K562 (cell line): ENCODE data around the gene DGKB. TPM values are rescaled to one million over a fixed set of nuclear protein-coding genes. Genes with fewer than 3 reads are reported as not detected.

Experiments used
- ATAC-seq: fragments of 200-7000 bp; cut with Tn5 transposase; 3 replicates; pipeline ENCODE4 v1.9.1; 2020; ENCODE audit warnings: moderate library complexity
- BruUV-seq: library from RNA; stranded (reverse); fragments of 400-500 nt; replicated peaks from 2 replicates; lab custom pipeline; 2021; lab: Mats Ljungman, UMichigan
- CTCF ChIA-PET: fragments of 300-600 bp; formaldehyde crosslinking; extraction: SDS; loops from one replicate; lab custom pipeline; 2021; ENCODE audit warnings: low intra/inter-chr PET ratio; lab: Yijun Ruan, JAX
- POLR2A ChIA-PET: fragments of 300-600, 350-650 bp; sonication (Branson Sonifier 250); formaldehyde crosslinking; extraction: SDS; loops from one replicate; lab custom pipeline; 2021; ENCODE audit warnings: antibody characterized with exemption, inconsistent platforms; lab: Yijun Ruan, JAX
- DNase-seq, 4 experiments: peaks; one replicate each; pipeline versions ENCODE4 v3.0.0 to v3.0.0-alpha.2; 2011 to 2018; ENCODE audit warnings: low spot score in 3 of 4, mixed read lengths in 3 of 4; ENCODE audit errors: extremely low read depth in 1 of 4
- FAIRE-seq: peaks from 2 replicates; lab custom pipeline; 2011; peaks lifted over from hg19 to GRCh38; lab: Jason Lieb, UNC
- H2AFZ ChIP-seq: 2 replicates; pipeline ENCODE4 v1.6.0; 2011; ENCODE audit warnings: low read depth, low read length, control low read depth, inconsistent platforms
- H3K27ac ChIP-seq: fragments of 200-600 bp; 3 replicates; pipeline ENCODE4 v1.8.0; 2011; ENCODE audit warnings: low read depth, mild to moderate bottlenecking, control low read depth, inconsistent platforms, low read length, moderate library complexity, mixed read lengths; ENCODE audit errors: extremely low read depth
- H3K27me3 ChIP-seq, 2 experiments: fragments of 300-600 bp in 1 of 2; 2 replicates in 1 of 2; 3 replicates in 1 of 2; pipeline versions ENCODE4 v1.6.0 to v1.8.0; 2011; ENCODE audit warnings: inconsistent platforms in 2 of 2, low read length in 2 of 2, mild to moderate bottlenecking in 1 of 2, mixed read lengths in 1 of 2, moderate library complexity in 1 of 2; ENCODE audit not compliant: control insufficient read depth in 2 of 2, insufficient read depth in 2 of 2
- H3K36me3 ChIP-seq: fragments of 300-600 bp; 3 replicates; pipeline ENCODE4 v1.8.0; 2011; ENCODE audit warnings: mild to moderate bottlenecking, low read length, inconsistent platforms; ENCODE audit not compliant: control insufficient read depth, insufficient read depth
- H3K4me1 ChIP-seq, 2 experiments: fragments of 200-600 bp in 1 of 2; replicated peaks in 1 of 2; 2 replicates in 1 of 2; 3 replicates in 1 of 2; pipeline versions ENCODE4 v1.5.1 to v1.8.0; 2011; ENCODE audit warnings: inconsistent platforms in 2 of 2, low read length in 2 of 2, mild to moderate bottlenecking in 1 of 2, mixed read lengths in 1 of 2, moderate library complexity in 1 of 2; ENCODE audit not compliant: control insufficient read depth in 2 of 2, insufficient read depth in 2 of 2
- H3K4me2 ChIP-seq: 2 replicates; pipeline ENCODE4 v1.6.1; 2011; ENCODE audit warnings: low read length, control low read depth, inconsistent platforms, mixed read lengths; ENCODE audit not compliant: insufficient read depth
- H3K4me3 ChIP-seq: fragments of 200-600 bp; sonication (generic), shearing (Covaris generic); 2 replicates; pipeline ENCODE4 v1.5.1; 2016; ENCODE audit warnings: control low read depth, inconsistent platforms
- H3K79me2 ChIP-seq: fragments of 200-600 bp; 3 replicates; pipeline ENCODE4 v1.8.0; 2011; ENCODE audit warnings: low read length, inconsistent platforms; ENCODE audit not compliant: control insufficient read depth, insufficient read depth
- H3K9ac ChIP-seq, 2 experiments: 2 replicates each; pipeline versions ENCODE4 v1.6.0 to v1.6.1; 2011; ENCODE audit warnings: low read depth in 2 of 2, low read length in 2 of 2, control low read depth in 1 of 2, inconsistent platforms in 1 of 2, mild to moderate bottlenecking in 1 of 2, mixed read lengths in 1 of 2; ENCODE audit not compliant: insufficient read depth in 1 of 2
- H3K9me1 ChIP-seq: one replicate; pipeline ENCODE4 v1.6.0; 2011; ENCODE audit warnings: inconsistent platforms, mild to moderate bottlenecking, low read length, moderate library complexity; ENCODE audit not compliant: control insufficient read depth, insufficient read depth
- H3K9me3 ChIP-seq: replicated peaks from 2 replicates; pipeline ENCODE4 v1.5.1; 2011; ENCODE audit warnings: low read depth, low read length, inconsistent platforms; ENCODE audit not compliant: control insufficient read depth, insufficient read depth
- H4K20me1 ChIP-seq: replicated peaks from 2 replicates; pipeline ENCODE4 v1.6.1; 2011; ENCODE audit warnings: low read length, inconsistent platforms, mixed read lengths; ENCODE audit not compliant: control insufficient read depth, insufficient read depth
- CEBPG ChIP-seq, 3 experiments: fragments of 200-800 bp in 1 of 3; sonication (Bioruptor generic) in 1 of 3; sonication (generic) in 1 of 3; formaldehyde crosslinking in 1 of 3; IDR thresholded peaks in 2 of 3; conservative IDR thresholded peaks in 1 of 3; 2 replicates each; pipeline versions ENCODE4 v1.6.1 to v1.8.0; 2016 to 2022; ENCODE audit warnings: missing compliant biosample characterization in 2 of 3, missing genetic modification characterization in 2 of 3, mild to moderate bottlenecking in 1 of 3, missing genetic modification reagents in 1 of 3
- CSDE1 ChIP-seq, 2 experiments: fragments of 450-650 bp; IDR thresholded peaks; 2 replicates each; pipeline ENCODE4 v1.6.1; 2016; ENCODE audit warnings: mild to moderate bottlenecking in 1 of 2
- HDAC1 ChIP-seq, 2 experiments: fragments of 450-650 bp; IDR thresholded peaks; 2 replicates each; pipeline ENCODE4 v1.6.1; 2016 to 2017; ENCODE audit warnings: inconsistent platforms in 1 of 2, mild to moderate bottlenecking in 1 of 2, moderate library complexity in 1 of 2
- KDM1A ChIP-seq, 2 experiments: fragments of 450-650 bp; IDR thresholded peaks; 2 replicates each; pipeline ENCODE4 v1.6.1; 2016; ENCODE audit warnings: mild to moderate bottlenecking in 2 of 2
- MEIS2 ChIP-seq: fragments of 450-650 bp; IDR thresholded peaks from 2 replicates; pipeline ENCODE4 v1.6.1; 2014; ENCODE audit warnings: mild to moderate bottlenecking; ENCODE audit not compliant: partially characterized antibody
- RB1 ChIP-seq: fragments of 450-650 bp; IDR thresholded peaks from 2 replicates; pipeline ENCODE4 v1.6.1; 2017; ENCODE audit warnings: low read depth, mild to moderate bottlenecking
- RBM34 ChIP-seq: fragments of 200-400 bp; formaldehyde crosslinking; IDR thresholded peaks from 2 replicates; pipeline ENCODE4 v1.6.1; 2018; ENCODE audit warnings: low read length, borderline replicate concordance; ENCODE audit not compliant: insufficient read depth
- ZNF436 ChIP-seq: fragments of 250-450, 450-650 bp; sonication (Bioruptor Pico); formaldehyde crosslinking; IDR thresholded peaks from 2 replicates; pipeline ENCODE4 v1.7.0; 2020; ENCODE audit warnings: mild to moderate bottlenecking
- ZNF589 ChIP-seq: fragments of 200-800 bp; sonication (Bioruptor generic); IDR thresholded peaks from 2 replicates; pipeline ENCODE4 v1.6.1; 2016; ENCODE audit warnings: low read depth, missing genetic modification characterization, missing compliant biosample characterization
- WGBS: fragments of 100-300 bp; shearing (Covaris generic); methylation state at CpG from one replicate; pipeline ENCODE4 v1.1.6; 2016; ENCODE audit warnings: low coverage, mixed read lengths; ENCODE audit not compliant: insufficient coverage; ENCODE audit errors: missing lambda C conversion rate; 5-methylcytosine and 5-hydroxymethylcytosine counted together
- in situ Hi-C: fragments of 300-500 bp; cut with MboI; formaldehyde crosslinking; loops from 4 replicates; pipeline ENCODE4 v1.15.0; 2018; ENCODE audit warnings: inconsistent platforms, mixed read lengths
- intact Hi-C: fragments of 100-400 bp; cut with micrococcal nuclease; formaldehyde crosslinking; loops from 2 replicates; pipeline ENCODE4 v1.14.2; 2022
- polyA plus RNA-seq, 8 experiments: library from polyadenylated mRNA; depleted of rRNA in 4 of 8; stranded (reverse) in 5 of 8; unstranded in 3 of 8; fragments of >200 nt; fragmentation: Nextera tagmentation in 2 of 8; fragmentation: Illumina TruSeq in 1 of 8; extraction: Ambion mirVana in 2 of 8; extraction: Trizol in 1 of 8; gene quantifications; 2 replicates each; pipeline versions ENCODE4 v1.2.1 to v1.2.3, GENCODE V29; 2011 to 2014; ENCODE audit warnings: inconsistent platforms in 1 of 8, missing spikeins in 1 of 8
- total RNA-seq, 7 experiments: library from RNA; depleted of rRNA in 6 of 7; stranded (reverse); fragments of >200 nt in 6 of 7; fragmentation: Illumina TruSeq in 2 of 7; extraction: Trizol in 2 of 7; gene quantifications; 2 replicates each; pipeline versions ENCODE4 v1.2.1 to v1.2.3, GENCODE V29; 2011 to 2021; ENCODE audit warnings: low replicate concordance in 1 of 7
- TF ChIP-seq, protein P1 (sequence below): fragments of 450-650 bp; IDR thresholded peaks from 2 replicates; pipeline ENCODE4 v1.6.1; 2014; ENCODE audit warnings: low read depth, mild to moderate bottlenecking, moderate library complexity, borderline replicate concordance
- TF ChIP-seq, protein P2 (sequence below): fragments of 250-450 bp; sonication (Bioruptor Pico); IDR thresholded peaks from 2 replicates; pipeline ENCODE4 v1.4.0; 2020; ENCODE audit warnings: mild to moderate bottlenecking, moderate library complexity, borderline replicate concordance
- TF ChIP-seq, protein P3 (sequence below): fragments of 450-650 bp; formaldehyde crosslinking; IDR thresholded peaks from 2 replicates; pipeline ENCODE4 v1.4.0; 2020; ENCODE audit warnings: mild to moderate bottlenecking, mixed read lengths

Gene DGKB
- total and polyA plus RNA-seq, 9 of the 15 experiments (the other 6 are each of a cell fraction or from before 2014, with no cell fraction given) = 0.01 TPM; not detected in 8

DNA sequence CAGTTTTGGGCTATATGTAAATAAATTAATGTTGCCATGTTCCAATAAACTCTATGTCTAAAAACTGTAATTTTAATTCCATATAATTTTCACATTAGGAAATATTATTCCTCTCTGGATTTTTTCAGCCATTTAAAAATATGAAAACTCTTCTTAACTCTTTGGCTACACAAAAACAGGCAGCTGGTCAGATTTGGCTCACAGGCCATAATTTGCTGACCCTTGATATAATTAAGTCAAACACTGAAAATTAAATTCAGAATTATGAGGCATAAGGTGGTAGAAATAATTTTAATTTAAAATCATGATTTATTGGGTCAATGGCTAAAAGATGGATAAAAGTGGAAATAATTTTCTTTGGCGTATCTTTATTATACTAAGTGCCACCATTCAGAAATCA lies 746.1 kb downstream of the DGKB start:
- in situ Hi-C loops = no loop called here
- ChIA-PET POLR2A (no interaction called here), CTCF (no interaction called here)
- H3K9ac ChIP-seq = no peak overlapping the region
- no peaks in the 10 kb centered on the region for H3K4me1 ChIP-seq
- TF ChIP-seq RB1 (no peak), HDAC1 (IDR thresholded peaks at IDR 0.05) (no peak), RBM34 (no peak), MEIS2 (no peak), ZNF436 (CRISPR knock-in tag) (no peak), ZNF589 (CRISPR knock-in tag) (no peak), KDM1A (IDR thresholded peaks at IDR 0.05) (no peak), CSDE1 (IDR thresholded peaks at IDR 0.05) (no peak), CEBPG (CRISPR knock-in tag; IDR thresholded peaks at IDR 0.05) (no peak), CEBPG (tag; conservative IDR thresholded peaks at IDR 0.05 in 1 of 2, IDR thresholded peaks at IDR 0.05 in 1 of 2) (no peak)
- TF ChIP-seq, protein P1, sequence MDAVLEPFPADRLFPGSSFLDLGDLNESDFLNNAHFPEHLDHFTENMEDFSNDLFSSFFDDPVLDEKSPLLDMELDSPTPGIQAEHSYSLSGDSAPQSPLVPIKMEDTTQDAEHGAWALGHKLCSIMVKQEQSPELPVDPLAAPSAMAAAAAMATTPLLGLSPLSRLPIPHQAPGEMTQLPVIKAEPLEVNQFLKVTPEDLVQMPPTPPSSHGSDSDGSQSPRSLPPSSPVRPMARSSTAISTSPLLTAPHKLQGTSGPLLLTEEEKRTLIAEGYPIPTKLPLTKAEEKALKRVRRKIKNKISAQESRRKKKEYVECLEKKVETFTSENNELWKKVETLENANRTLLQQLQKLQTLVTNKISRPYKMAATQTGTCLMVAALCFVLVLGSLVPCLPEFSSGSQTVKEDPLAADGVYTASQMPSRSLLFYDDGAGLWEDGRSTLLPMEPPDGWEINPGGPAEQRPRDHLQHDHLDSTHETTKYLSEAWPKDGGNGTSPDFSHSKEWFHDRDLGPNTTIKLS = no peak
- TF ChIP-seq, protein P2, sequence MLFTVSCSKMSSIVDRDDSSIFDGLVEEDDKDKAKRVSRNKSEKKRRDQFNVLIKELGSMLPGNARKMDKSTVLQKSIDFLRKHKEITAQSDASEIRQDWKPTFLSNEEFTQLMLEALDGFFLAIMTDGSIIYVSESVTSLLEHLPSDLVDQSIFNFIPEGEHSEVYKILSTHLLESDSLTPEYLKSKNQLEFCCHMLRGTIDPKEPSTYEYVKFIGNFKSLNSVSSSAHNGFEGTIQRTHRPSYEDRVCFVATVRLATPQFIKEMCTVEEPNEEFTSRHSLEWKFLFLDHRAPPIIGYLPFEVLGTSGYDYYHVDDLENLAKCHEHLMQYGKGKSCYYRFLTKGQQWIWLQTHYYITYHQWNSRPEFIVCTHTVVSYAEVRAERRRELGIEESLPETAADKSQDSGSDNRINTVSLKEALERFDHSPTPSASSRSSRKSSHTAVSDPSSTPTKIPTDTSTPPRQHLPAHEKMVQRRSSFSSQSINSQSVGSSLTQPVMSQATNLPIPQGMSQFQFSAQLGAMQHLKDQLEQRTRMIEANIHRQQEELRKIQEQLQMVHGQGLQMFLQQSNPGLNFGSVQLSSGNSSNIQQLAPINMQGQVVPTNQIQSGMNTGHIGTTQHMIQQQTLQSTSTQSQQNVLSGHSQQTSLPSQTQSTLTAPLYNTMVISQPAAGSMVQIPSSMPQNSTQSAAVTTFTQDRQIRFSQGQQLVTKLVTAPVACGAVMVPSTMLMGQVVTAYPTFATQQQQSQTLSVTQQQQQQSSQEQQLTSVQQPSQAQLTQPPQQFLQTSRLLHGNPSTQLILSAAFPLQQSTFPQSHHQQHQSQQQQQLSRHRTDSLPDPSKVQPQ (CRISPR knock-in tag) = no peak
- TF ChIP-seq, protein P3, sequence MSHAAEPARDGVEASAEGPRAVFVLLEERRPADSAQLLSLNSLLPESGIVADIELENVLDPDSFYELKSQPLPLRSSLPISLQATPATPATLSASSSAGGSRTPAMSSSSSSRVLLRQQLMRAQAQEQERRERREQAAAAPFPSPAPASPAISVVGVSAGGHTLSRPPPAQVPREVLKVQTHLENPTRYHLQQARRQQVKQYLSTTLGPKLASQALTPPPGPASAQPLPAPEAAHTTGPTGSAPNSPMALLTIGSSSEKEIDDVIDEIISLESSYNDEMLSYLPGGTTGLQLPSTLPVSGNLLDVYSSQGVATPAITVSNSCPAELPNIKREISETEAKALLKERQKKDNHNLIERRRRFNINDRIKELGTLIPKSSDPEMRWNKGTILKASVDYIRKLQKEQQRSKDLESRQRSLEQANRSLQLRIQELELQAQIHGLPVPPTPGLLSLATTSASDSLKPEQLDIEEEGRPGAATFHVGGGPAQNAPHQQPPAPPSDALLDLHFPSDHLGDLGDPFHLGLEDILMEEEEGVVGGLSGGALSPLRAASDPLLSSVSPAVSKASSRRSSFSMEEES (CRISPR knock-in tag) = no peak
- BruUV-seq = no TSS peak
- H2AFZ ChIP-seq = no peak overlapping the region
- 0% methylated on average over 1 of the region's 1 CpG for WGBS
- H3K9me3 ChIP-seq = no peaks in the 10 kb centered on the region
- no peaks in the 10 kb centered on the region for H3K36me3 ChIP-seq
- DNase-seq = no peak
- no peaks in the 10 kb centered on the region for H4K20me1 ChIP-seq
- no peak overlapping the region for H3K4me2 ChIP-seq
- intact Hi-C loops = no loop called here
- FAIRE-seq = no peak
- no peaks in the 10 kb centered on the region for H3K79me2 ChIP-seq
- no peak overlapping the region for H3K4me3 ChIP-seq
- H3K27me3 ChIP-seq = no peaks in the 10 kb centered on the region
- ATAC-seq = no peak
- H3K9me1 ChIP-seq = no peaks in the 10 kb centered on the region
- no peak overlapping the region for H3K27ac ChIP-seq
